Coronary artery (tissue), 2 donors: ENCODE measurements around the gene ONECUT3.

ENCODE experiments used
- DNase-seq: peaks from one replicate; pipeline ENCODE4 v3.0.0-alpha.2; 2017; ENCODE audit warnings: low spot score
- H3K27ac ChIP-seq, 2 donors: fragments of 200-600 bp; sonication (generic); one replicate each; pipeline ENCODE4 v1.5.1; 2016 to 2019
- H3K4me3 ChIP-seq: fragments of 200-600 bp; sonication (generic); 2 replicates; pipeline ENCODE4 v1.5.1; 2016; ENCODE audit warnings: mild to moderate bottlenecking, moderate library complexity
- CTCF ChIP-seq: fragments of 200-600 bp; sonication (generic); IDR thresholded peaks from one replicate; pipeline ENCODE4 v1.5.1; 2019; ENCODE audit warnings: antibody characterized with exemption

ONECUT3 gene

GRCh38 chr19:1782521-1782920 lies 29.2 kb downstream of the ONECUT3 start:
- Histone ChIP-seq H3K27ac (no peak overlapping the region), H3K4me3 (no peak overlapping the region)
- DNase-seq: no peak
- no peak for TF ChIP-seq CTCF

GRCh38 chr19:1783354-1783753 lies 30.0 kb downstream of the ONECUT3 start:
- TF ChIP-seq CTCF: no peak
- H3K27ac ChIP-seq: no peak overlapping the region
- DNase-seq: no peak
- H3K4me3 ChIP-seq: no peak overlapping the region

- no peak for DNase-seq
- no peak for TF ChIP-seq CTCF
- H3K4me3 ChIP-seq: no peak overlapping the region
- no peak overlapping the region for H3K27ac ChIP-seq
Measured at GRCh38 chr19:1783874-1784273, 30.6 kb downstream of the ONECUT3 start.

GRCh38 chr19:1785310-1785709 lies 32.0 kb downstream of the ONECUT3 start:
- H3K27ac ChIP-seq: no peak overlapping the region
- DNase-seq: no peak
- no peak for TF ChIP-seq CTCF
- H3K4me3 ChIP-seq: no peak overlapping the region

GRCh38 chr19:1786668-1787067 lies 33.4 kb downstream of the ONECUT3 start:
- no peak for TF ChIP-seq CTCF
- DNase-seq: no peak
- H3K4me3 ChIP-seq: no peak overlapping the region
- H3K27ac ChIP-seq: no peak overlapping the region

- no peak for DNase-seq
- Histone ChIP-seq H3K27ac (no peak overlapping the region), H3K4me3 (no peak overlapping the region)
- TF ChIP-seq CTCF: no peak
Measured at GRCh38 chr19:1787116-1787515, 33.8 kb downstream of the ONECUT3 start.

GRCh38 chr19:1789261-1790041 lies 36.1 kb downstream of the ONECUT3 start:
- no peak for DNase-seq
- Histone ChIP-seq H3K27ac (no peak overlapping the region), H3K4me3 (peak overlapping the region; percentile 34)
- TF ChIP-seq CTCF: no peak
